Prostate gland (tissue), 2 donors: ENCODE results near the gene PAK5. TPM values are rescaled to one million over a fixed set of nuclear protein-coding genes. Genes with fewer than 3 reads are reported as not detected.

Source experiments
- DNase-seq: peaks from one replicate; pipeline ENCODE4 v3.0.0-alpha.2; 2019; ENCODE audit warnings: low spot score
- H3K27ac ChIP-seq, 2 donors: fragments of 200-600 bp; sonication (generic); 2 replicates each; pipeline ENCODE4 v1.5.1; 2017 to 2019
- H3K27me3 ChIP-seq: fragments of 200-600 bp; sonication (generic); replicated peaks from 2 replicates; pipeline ENCODE4 v1.5.1; 2019; ENCODE audit not compliant: insufficient read depth
- H3K36me3 ChIP-seq, 2 donors: fragments of 200-600 bp; sonication (generic); 1 replicate in 1 of 2; 2 replicates in 1 of 2; pipeline versions ENCODE4 v1.5.1 to v1.8.1; 2017 to 2019
- H3K4me1 ChIP-seq: fragments of 200-600 bp; sonication (generic); replicated peaks from 2 replicates; pipeline ENCODE4 v1.5.1; 2019
- H3K4me3 ChIP-seq, 2 donors: fragments of 200-600 bp; sonication (generic); 2 replicates each; pipeline ENCODE4 v1.5.1; 2017 to 2019
- H3K9me3 ChIP-seq: fragments of 200-600 bp; sonication (generic); 2 replicates; pipeline ENCODE4 v1.5.1; 2017
- CTCF ChIP-seq, 4 experiments: fragments of 200-600 bp in 2 of 4; fragments of 450-650 bp in 2 of 4; sonication (generic) in 2 of 4; IDR thresholded peaks; 1 replicate in 3 of 4; 2 replicates in 1 of 4; pipeline ENCODE4 v1.5.1; 2016 to 2019; ENCODE audit warnings: antibody characterized with exemption in 4 of 4, mild to moderate bottlenecking in 2 of 4, moderate library complexity in 2 of 4
- POLR2A ChIP-seq: fragments of 450-650 bp; IDR thresholded peaks from one replicate; pipeline ENCODE4 v1.6.1; 2016; ENCODE audit warnings: antibody characterized with exemption, mild to moderate bottlenecking
- POLR2AphosphoS5 ChIP-seq: sonication (generic); formaldehyde crosslinking; IDR thresholded peaks from one replicate; pipeline ENCODE4 v1.6.1; 2017; ENCODE audit warnings: antibody characterized with exemption
- WGBS: methylation state at CpG from one replicate; pipeline ENCODE4 v1.1.5; 2018; 5-methylcytosine and 5-hydroxymethylcytosine counted together
- intact Hi-C: fragments of 100-400 bp; cut with DNase I; formaldehyde crosslinking; loops from one replicate; pipeline ENCODE4 v1.14.2; 2022
- total RNA-seq, 2 donors: library from RNA; depleted of rRNA; stranded (reverse); fragments of >200 nt; gene quantifications; one replicate each; pipeline ENCODE4 v1.1.0, GENCODE V29; 2016

PAK5 gene
- total RNA-seq, 2 donors from 2014 or later = 1.4 to 1.9 TPM

DNA sequence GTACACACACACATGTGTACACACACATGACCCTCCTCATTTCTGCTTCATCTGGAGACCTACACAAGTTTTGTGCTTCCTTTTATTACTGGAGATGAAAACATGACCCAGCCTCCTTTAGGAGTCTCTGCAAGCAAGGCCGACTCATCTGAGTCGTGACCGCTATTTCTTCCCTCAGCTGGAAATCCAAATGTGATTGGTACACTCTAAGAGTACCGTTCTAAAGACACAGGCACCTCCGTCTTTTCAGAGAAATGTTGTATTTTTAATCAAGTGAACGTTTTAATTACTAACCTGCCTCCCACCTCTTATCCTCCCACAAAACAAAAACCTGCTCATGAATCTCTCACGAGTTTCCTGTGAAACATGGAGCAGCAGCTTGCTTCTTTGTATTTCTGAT, 261.5 kb downstream of the PAK5 start:
- Histone ChIP-seq H3K36me3 (no peaks in the 10 kb centered on the region), H3K4me3 (no peak overlapping the region), H3K4me1 (no peaks in the 10 kb centered on the region), H3K9me3 (no peaks in the 10 kb centered on the region), H3K27ac (no peak overlapping the region), H3K27me3 (no peaks in the 10 kb centered on the region)
- DNase-seq = no peak
- no peak for TF ChIP-seq CTCF (IDR thresholded peaks at IDR 0.05)
- TF ChIP-seq POLR2AphosphoS5 = no peak
- TF ChIP-seq POLR2A = no peak
- whole genome bisulfite sequencing = 89% methylated on average over 7 of the region's 7 CpGs
- intact Hi-C loops = no loop called here

- Histone ChIP-seq H3K4me1 (no peaks in the 10 kb centered on the region), H3K4me3 (no peak overlapping the region), H3K27me3 (no peaks in the 10 kb centered on the region), H3K36me3 (no peaks in the 10 kb centered on the region), H3K27ac (no peak overlapping the region), H3K9me3 (no peaks in the 10 kb centered on the region)
- WGBS = 92% methylated on average over 4 of the region's 4 CpGs
- no peak for DNase-seq
- TF ChIP-seq POLR2AphosphoS5 (no peak), CTCF (IDR thresholded peaks at IDR 0.05) (no peak), POLR2A (no peak)
- intact Hi-C loops = no loop called here
Observed at GRCh38 chr20:9576695-9577094, 262.2 kb downstream of the PAK5 start.

DNA sequence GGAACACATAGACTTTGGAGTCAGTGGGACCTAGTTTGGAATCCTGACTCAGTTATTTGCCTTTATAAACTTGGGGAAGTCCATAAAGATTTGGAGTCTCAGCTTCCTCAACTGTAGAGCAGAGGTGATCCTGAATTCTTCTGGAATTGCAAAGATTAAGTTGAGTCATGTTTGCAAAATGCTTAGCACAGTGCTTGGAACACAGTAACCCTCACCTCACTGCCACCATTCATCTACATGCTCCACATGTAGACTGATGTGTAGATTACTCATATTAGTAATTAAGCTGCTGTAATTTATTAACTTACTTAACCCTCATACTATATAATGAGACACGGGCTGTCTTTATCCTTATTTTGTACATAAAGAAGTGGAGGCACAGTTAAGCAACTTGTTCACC, 263.0 kb downstream of the PAK5 start:
- no peaks in the 10 kb centered on the region for H3K4me1 ChIP-seq
- no peaks in the 10 kb centered on the region for H3K36me3 ChIP-seq
- H3K27ac ChIP-seq = no peak overlapping the region
- no peaks in the 10 kb centered on the region for H3K9me3 ChIP-seq
- no peaks in the 10 kb centered on the region for H3K27me3 ChIP-seq
- TF ChIP-seq CTCF (IDR thresholded peaks at IDR 0.05) (no peak), POLR2A (no peak), POLR2AphosphoS5 (no peak)
- DNase-seq = no peak
- WGBS = 72% methylated on average over 1 of the region's 1 CpG
- H3K4me3 ChIP-seq = no peak overlapping the region
- intact Hi-C loops = no loop called here

- Histone ChIP-seq H3K9me3 (no peaks in the 10 kb centered on the region), H3K4me1 (no peaks in the 10 kb centered on the region), H3K4me3 (no peak overlapping the region), H3K27me3 (no peaks in the 10 kb centered on the region), H3K27ac (no peak overlapping the region), H3K36me3 (no peaks in the 10 kb centered on the region)
- no peak for DNase-seq
- 88% methylated on average over 3 of the region's 3 CpGs for WGBS
- TF ChIP-seq CTCF (IDR thresholded peaks at IDR 0.05) (no peak), POLR2A (no peak), POLR2AphosphoS5 (no peak)
- intact Hi-C loops = no loop called here
Observed at GRCh38 chr20:9574776-9575175, 264.1 kb downstream of the PAK5 start.

DNA sequence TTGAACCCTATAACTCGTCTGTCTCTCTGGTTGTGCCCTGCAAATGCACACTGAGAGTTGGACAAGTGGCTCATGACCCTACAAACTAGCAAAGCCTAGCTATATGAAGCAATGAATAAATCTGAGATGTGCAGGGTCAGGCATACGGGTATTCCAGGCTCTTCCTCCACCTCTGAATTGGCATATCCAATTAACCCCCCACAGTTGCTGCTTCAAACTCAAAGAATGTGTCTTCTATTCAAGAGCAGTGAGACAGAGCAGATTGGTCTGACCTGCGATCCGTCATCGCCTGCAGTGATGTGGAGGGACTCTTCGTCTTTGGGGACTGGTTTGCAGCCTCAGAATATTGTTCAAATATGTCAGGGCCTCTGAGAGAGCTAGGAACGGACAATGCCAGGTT, 264.7 kb downstream of the PAK5 start:
- no peaks in the 10 kb centered on the region for H3K36me3 ChIP-seq
- no peaks in the 10 kb centered on the region for H3K9me3 ChIP-seq
- H3K4me3 ChIP-seq = no peak overlapping the region
- H3K4me1 ChIP-seq = no peaks in the 10 kb centered on the region
- intact Hi-C loops = no loop called here
- H3K27ac ChIP-seq = no peak overlapping the region
- no peak for DNase-seq
- 73% methylated on average over 7 of the region's 7 CpGs for WGBS
- TF ChIP-seq CTCF (IDR thresholded peaks at IDR 0.05) = no peak
- TF ChIP-seq POLR2AphosphoS5 = no peak
- no peak for TF ChIP-seq POLR2A
- H3K27me3 ChIP-seq = no peaks in the 10 kb centered on the region
